Measurements from ENCODE around the gene MTARC1. TPM values are rescaled to one million over a fixed set of nuclear protein-coding genes. Genes with fewer than 3 reads are reported as not detected.

Gene MTARC1
- total RNA-seq, 2 donors from 2014 or later, result 53.1 to 75.4 TPM

DNA sequence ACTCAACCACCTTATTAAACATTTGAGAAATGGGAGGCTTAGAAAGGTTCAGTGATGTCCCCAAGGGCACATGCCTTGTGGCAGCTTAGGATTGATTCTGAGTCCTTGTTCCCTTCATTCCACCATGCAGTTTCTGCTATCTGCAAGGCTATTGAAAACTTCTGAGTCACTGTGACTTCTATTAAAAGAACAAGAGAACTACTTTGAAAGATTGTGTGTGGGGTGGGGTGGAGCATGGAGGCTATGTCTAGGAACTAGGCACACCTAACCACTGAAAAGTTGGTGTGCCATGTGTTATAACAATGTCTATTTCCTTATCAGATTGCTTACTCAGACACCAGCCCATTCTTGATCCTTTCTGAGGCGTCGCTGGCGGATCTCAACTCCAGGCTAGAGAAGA lies 10.8 kb downstream of the MTARC1 start:
- H3K27me3 ChIP-seq (ENCODE audit: control insufficient read depth, insufficient read depth, low read length, poor library complexity, severe bottlenecking), result no peaks in the 10 kb centered on the region
- H3K27me3 Mint-ChIP-seq (ENCODE audit: insufficient read depth), result no peaks in the 10 kb centered on the region
- no peaks in the 10 kb centered on the region for H3K9me3 ChIP-seq (ENCODE audit: control insufficient read depth, low read length)
- no peak overlapping the region for H3K4me3 ChIP-seq (ENCODE audit: low read length)
- no peak overlapping the region for H3K27ac Mint-ChIP-seq
- H3K4me1 Mint-ChIP-seq, result no peaks in the 10 kb centered on the region
- H3K4me1 ChIP-seq (ENCODE audit: control insufficient read depth, insufficient read depth, low read length), result no peaks in the 10 kb centered on the region
- H3K9ac ChIP-seq (ENCODE audit: extremely low read depth, low read length, poor library complexity, severe bottlenecking), result no peak overlapping the region
- no peak for DNase-seq
- 97 to 100% methylated on average over 3 of the region's 3 CpGs for WGBS, 2 experiments (ENCODE audit: insufficient coverage in 1 of 2, insufficient read length in 1 of 2)
- no peaks in the 10 kb centered on the region for H3K9me3 Mint-ChIP-seq
- H3K27ac ChIP-seq (ENCODE audit: low read depth, low read length), result no peak overlapping the region
- peaks cover 25% of the 10 kb centered on the region for H3K36me3 ChIP-seq (ENCODE audit: control insufficient read depth, insufficient read depth, low read length)
- H3K4me3 Mint-ChIP-seq, result no peak overlapping the region
- TF ChIP-seq, protein P1, sequence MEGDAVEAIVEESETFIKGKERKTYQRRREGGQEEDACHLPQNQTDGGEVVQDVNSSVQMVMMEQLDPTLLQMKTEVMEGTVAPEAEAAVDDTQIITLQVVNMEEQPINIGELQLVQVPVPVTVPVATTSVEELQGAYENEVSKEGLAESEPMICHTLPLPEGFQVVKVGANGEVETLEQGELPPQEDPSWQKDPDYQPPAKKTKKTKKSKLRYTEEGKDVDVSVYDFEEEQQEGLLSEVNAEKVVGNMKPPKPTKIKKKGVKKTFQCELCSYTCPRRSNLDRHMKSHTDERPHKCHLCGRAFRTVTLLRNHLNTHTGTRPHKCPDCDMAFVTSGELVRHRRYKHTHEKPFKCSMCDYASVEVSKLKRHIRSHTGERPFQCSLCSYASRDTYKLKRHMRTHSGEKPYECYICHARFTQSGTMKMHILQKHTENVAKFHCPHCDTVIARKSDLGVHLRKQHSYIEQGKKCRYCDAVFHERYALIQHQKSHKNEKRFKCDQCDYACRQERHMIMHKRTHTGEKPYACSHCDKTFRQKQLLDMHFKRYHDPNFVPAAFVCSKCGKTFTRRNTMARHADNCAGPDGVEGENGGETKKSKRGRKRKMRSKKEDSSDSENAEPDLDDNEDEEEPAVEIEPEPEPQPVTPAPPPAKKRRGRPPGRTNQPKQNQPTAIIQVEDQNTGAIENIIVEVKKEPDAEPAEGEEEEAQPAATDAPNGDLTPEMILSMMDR (conservative IDR thresholded peaks at IDR 0.05), result no peak
- H3K36me3 Mint-ChIP-seq (ENCODE audit: low read depth), result peaks cover 54% of the 10 kb centered on the region

DNA sequence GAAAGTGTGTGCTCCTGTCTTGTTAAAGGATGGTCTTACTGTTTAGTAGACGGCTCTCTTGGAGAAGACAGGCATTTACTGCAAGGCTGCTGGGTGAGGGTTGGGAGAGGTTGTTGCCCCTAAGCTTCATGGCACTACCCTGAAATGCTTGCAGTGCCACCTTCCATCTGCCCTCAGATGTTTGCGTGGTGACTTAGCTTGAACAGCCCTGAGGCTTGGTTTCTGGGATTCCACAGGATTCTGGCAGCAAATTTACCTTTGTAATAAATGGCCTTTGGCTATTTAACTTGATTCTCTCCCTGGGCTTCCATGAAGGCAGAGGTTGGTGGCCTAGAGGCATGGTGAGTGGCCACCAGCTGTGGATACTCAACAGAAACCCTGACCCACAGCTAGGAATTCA lies 11.6 kb downstream of the MTARC1 start:
- peaks cover 62% of the 10 kb centered on the region for H3K36me3 Mint-ChIP-seq (ENCODE audit: low read depth)

DNA sequence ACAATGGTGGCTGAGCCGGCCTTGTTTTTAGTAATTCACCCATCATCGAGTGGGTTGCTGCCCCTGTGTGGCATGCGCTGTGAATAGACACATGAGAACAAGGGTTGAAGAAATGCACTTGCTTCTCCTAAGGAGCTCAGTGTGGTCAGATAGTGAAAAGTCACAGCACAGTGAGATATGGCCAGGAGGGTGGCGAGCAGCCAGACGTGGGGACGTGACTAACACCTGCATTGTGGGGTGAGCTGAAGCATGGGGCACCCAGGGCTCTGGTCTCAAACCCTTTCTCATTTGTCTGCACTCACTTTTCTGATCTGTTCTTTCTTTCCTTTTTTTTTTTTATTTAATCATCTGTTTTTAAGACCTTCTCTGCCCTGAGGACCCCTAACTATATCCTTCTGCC lies 13.5 kb downstream of the MTARC1 start:
- Histone ChIP-seq H3K36me3 (ENCODE audit: control insufficient read depth, insufficient read depth, low read length) (peaks cover 21% of the 10 kb centered on the region), H3K27ac (ENCODE audit: low read depth, low read length) (no peak overlapping the region), H3K9me3 (ENCODE audit: control insufficient read depth, low read length) (no peaks in the 10 kb centered on the region), H3K9ac (ENCODE audit: extremely low read depth, low read length, poor library complexity, severe bottlenecking) (no peak overlapping the region), H3K27me3 (ENCODE audit: control insufficient read depth, insufficient read depth, low read length, poor library complexity, severe bottlenecking) (no peaks in the 10 kb centered on the region), H3K4me3 (ENCODE audit: low read length) (no peak overlapping the region), H3K4me1 (ENCODE audit: control insufficient read depth, insufficient read depth, low read length) (no peaks in the 10 kb centered on the region)
- Mint-ChIP-seq H3K4me1 (peaks cover 5% of the 10 kb centered on the region), H3K27me3 (ENCODE audit: insufficient read depth) (no peaks in the 10 kb centered on the region), H3K27ac (no peak overlapping the region), H3K4me3 (no peak overlapping the region), H3K36me3 (ENCODE audit: low read depth) (peaks cover 68% of the 10 kb centered on the region), H3K9me3 (no peaks in the 10 kb centered on the region)
- WGBS, 2 experiments (ENCODE audit: insufficient coverage in 1 of 2, insufficient read length in 1 of 2), result 87 to 91% methylated on average over 4 to 6 of the region's 6 CpGs
- peak; percentile 9 for DNase-seq
- TF ChIP-seq, protein P1 (conservative IDR thresholded peaks at IDR 0.05), result no peak

More for the DNA sequence above, 11.6 kb downstream of the MTARC1 start:
- no peaks in the 10 kb centered on the region for H3K27me3 Mint-ChIP-seq (ENCODE audit: insufficient read depth)
- WGBS, 2 experiments (ENCODE audit: insufficient coverage in 1 of 2, insufficient read length in 1 of 2), result 95 to 100% methylated on average over 1 to 2 of the region's 2 CpGs
- TF ChIP-seq, protein P1 (conservative IDR thresholded peaks at IDR 0.05), result no peak
- DNase-seq, result no peak
- H3K4me3 Mint-ChIP-seq, result no peak overlapping the region
- no peaks in the 10 kb centered on the region for H3K27me3 ChIP-seq (ENCODE audit: control insufficient read depth, insufficient read depth, low read length, poor library complexity, severe bottlenecking)
- no peak overlapping the region for H3K9ac ChIP-seq (ENCODE audit: extremely low read depth, low read length, poor library complexity, severe bottlenecking)
- H3K9me3 ChIP-seq (ENCODE audit: control insufficient read depth, low read length), result no peaks in the 10 kb centered on the region
- H3K4me1 ChIP-seq (ENCODE audit: control insufficient read depth, insufficient read depth, low read length), result no peaks in the 10 kb centered on the region
- H3K4me3 ChIP-seq (ENCODE audit: low read length), result no peak overlapping the region
- H3K27ac Mint-ChIP-seq, result no peak overlapping the region
- H3K4me1 Mint-ChIP-seq, result peaks cover 4% of the 10 kb centered on the region
- no peak overlapping the region for H3K27ac ChIP-seq (ENCODE audit: low read depth, low read length)
- peaks cover 24% of the 10 kb centered on the region for H3K36me3 ChIP-seq (ENCODE audit: control insufficient read depth, insufficient read depth, low read length)
- no peaks in the 10 kb centered on the region for H3K9me3 Mint-ChIP-seq
